GM19397 (cell line): ENCODE measurements around the gene EIF2S1.
"Not testable (repeated sequence)": the region's sequence is repeated elsewhere in the genome, so short reads cannot be mapped to it uniquely, and the experiment has no call there.

ENCODE experiments used
- ATAC-seq: cut with Tn5 transposase; IDR thresholded peaks from one replicate; pipeline ENCODE4 v1.9.1; 2021; ENCODE audit warnings: mild to moderate bottlenecking, moderate library complexity; ENCODE audit not compliant: unreplicated experiment

EIF2S1 gene

GRCh38 chr14:67410313-67410712 is 50.2 kb downstream of the EIF2S1 start:
- ATAC-seq: no peak

GRCh38 chr14:67411370-67411769 is 51.2 kb downstream of the EIF2S1 start:
- ATAC-seq: no peak

GRCh38 chr14:67411820-67412421 is 51.8 kb downstream of the EIF2S1 start, which contains the start of gene PLEK2:
Gene PLEK2 (minus strand): TSS chr14:67412165. CDS start chr14:67412059, 106 bp downstream.
- ATAC-seq: no peak

GRCh38 chr14:67413806-67414769 is 54.0 kb downstream of the EIF2S1 start:
- no peak for ATAC-seq

- not testable (repeated sequence) for ATAC-seq
Measured at GRCh38 chr14:67415610-67416009, 55.5 kb downstream of the EIF2S1 start.

GRCh38 chr14:67416085-67416484 is 56.0 kb downstream of the EIF2S1 start:
- no peak for ATAC-seq

- no peak for ATAC-seq
Measured at GRCh38 chr14:67416810-67417209, 56.7 kb downstream of the EIF2S1 start.

GRCh38 chr14:67417633-67418032 is 57.5 kb downstream of the EIF2S1 start:
- no peak for ATAC-seq

- no peak for ATAC-seq
Measured at GRCh38 chr14:67418401-67419191, 58.5 kb downstream of the EIF2S1 start.

GRCh38 chr14:67420102-67420739 is 60.1 kb downstream of the EIF2S1 start:
- ATAC-seq: no peak

- ATAC-seq: no peak
Measured at GRCh38 chr14:67421356-67422224, 61.5 kb downstream of the EIF2S1 start.

- ATAC-seq: no peak
Measured at GRCh38 chr14:67423424-67423823, 63.3 kb downstream of the EIF2S1 start.

GRCh38 chr14:67424539-67424938 is 64.4 kb downstream of the EIF2S1 start:
- no peak for ATAC-seq

- no peak for ATAC-seq
Measured at GRCh38 chr14:67425608-67426007, 65.5 kb downstream of the EIF2S1 start.

GRCh38 chr14:67426161-67426560 is 66.0 kb downstream of the EIF2S1 start:
- ATAC-seq: no peak

GRCh38 chr14:67426983-67427606 is 67.0 kb downstream of the EIF2S1 start:
- no peak for ATAC-seq

GRCh38 chr14:67428501-67429031 is 68.4 kb downstream of the EIF2S1 start:
- no peak for ATAC-seq

- ATAC-seq: no peak
Measured at GRCh38 chr14:67429510-67430205, 69.5 kb downstream of the EIF2S1 start.
